ENCODE measurements around the gene BAK1.

Gene BAK1

GRCh38 chr6:33579828-33580714 is at the start of gene BAK1:
Gene BAK1, minus strand, starts transcription at chr6:33580276. Its CDS starts 2,672 bp downstream, at chr6:33577604.
- DNase-seq: peak; percentile 87
- in situ Hi-C loops (cut with HindIII; ENCODE audit: low pct_ligation_motif_present, low pct_unique_long_range_greater_than_20kb, low sequenced_read_pairs): no loop called here

GRCh38 chr6:33628401-33628964 is 48.4 kb upstream of the BAK1 start:
- in situ Hi-C loops (cut with HindIII; ENCODE audit: low pct_ligation_motif_present, low pct_unique_long_range_greater_than_20kb, low sequenced_read_pairs): no loop called here
- DNase-seq: no peak

DNA sequence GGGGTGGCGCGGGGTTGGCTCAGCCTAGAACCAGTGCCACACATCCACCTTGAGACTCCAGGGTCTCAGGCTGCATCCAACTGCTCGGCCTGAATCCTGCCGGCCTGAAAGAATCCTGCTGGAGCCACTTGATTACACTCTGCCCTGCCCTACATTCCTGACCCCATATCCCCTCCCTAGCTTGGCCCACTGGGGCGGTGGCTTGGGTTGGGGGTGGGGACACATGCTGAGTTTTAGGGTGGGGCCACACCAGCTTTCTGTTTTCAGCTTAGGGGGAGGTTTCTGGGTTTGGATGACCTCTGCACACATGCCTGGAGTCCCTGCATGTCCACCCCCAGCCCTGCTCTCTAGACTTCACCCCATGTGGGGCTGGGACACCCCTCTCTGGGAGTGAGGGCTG is 47.8 kb upstream of the BAK1 start:
- no peak for DNase-seq
- in situ Hi-C loops (cut with HindIII; ENCODE audit: low pct_ligation_motif_present, low pct_unique_long_range_greater_than_20kb, low sequenced_read_pairs): no loop called here

DNA sequence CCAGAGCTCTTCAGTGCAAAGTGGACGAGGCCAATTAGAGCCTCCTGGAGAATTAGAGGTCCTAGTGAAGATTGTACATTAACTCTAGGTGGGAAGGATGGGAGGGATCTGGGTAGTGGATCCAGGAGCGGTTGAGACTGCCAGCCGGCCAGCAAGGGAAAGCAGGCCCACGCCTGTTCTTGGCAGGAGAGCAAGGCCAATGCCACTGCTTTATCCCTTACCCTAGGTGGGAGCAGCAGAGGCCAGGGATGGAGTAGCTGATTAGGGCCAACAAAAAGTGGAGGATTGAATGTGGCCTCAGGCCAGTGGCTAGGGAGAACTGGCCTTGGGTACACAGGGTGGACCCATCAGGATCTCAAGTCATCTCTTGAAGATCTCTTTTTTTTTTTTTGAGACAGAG is 44.8 kb upstream of the BAK1 start:
- no peak for DNase-seq

GRCh38 chr6:33623895-33624381 is 43.9 kb upstream of the BAK1 start:
- no peak for DNase-seq
- in situ Hi-C loops (cut with HindIII; ENCODE audit: low pct_ligation_motif_present, low pct_unique_long_range_greater_than_20kb, low sequenced_read_pairs): no loop called here

More for the DNA sequence above, 44.8 kb upstream of the BAK1 start:
- in situ Hi-C loops (cut with HindIII; ENCODE audit: low pct_ligation_motif_present, low pct_unique_long_range_greater_than_20kb, low sequenced_read_pairs): no loop called here

GRCh38 chr6:33622456-33623431 is 42.7 kb upstream of the BAK1 start:
- no peak for DNase-seq
- in situ Hi-C loops (cut with HindIII; ENCODE audit: low pct_ligation_motif_present, low pct_unique_long_range_greater_than_20kb, low sequenced_read_pairs): no loop called here

GRCh38 chr6:33621711-33622388 is 41.8 kb upstream of the BAK1 start:
- peak; percentile 52 for DNase-seq
- in situ Hi-C loops (cut with HindIII; ENCODE audit: low pct_ligation_motif_present, low pct_unique_long_range_greater_than_20kb, low sequenced_read_pairs): no loop called here

DNA sequence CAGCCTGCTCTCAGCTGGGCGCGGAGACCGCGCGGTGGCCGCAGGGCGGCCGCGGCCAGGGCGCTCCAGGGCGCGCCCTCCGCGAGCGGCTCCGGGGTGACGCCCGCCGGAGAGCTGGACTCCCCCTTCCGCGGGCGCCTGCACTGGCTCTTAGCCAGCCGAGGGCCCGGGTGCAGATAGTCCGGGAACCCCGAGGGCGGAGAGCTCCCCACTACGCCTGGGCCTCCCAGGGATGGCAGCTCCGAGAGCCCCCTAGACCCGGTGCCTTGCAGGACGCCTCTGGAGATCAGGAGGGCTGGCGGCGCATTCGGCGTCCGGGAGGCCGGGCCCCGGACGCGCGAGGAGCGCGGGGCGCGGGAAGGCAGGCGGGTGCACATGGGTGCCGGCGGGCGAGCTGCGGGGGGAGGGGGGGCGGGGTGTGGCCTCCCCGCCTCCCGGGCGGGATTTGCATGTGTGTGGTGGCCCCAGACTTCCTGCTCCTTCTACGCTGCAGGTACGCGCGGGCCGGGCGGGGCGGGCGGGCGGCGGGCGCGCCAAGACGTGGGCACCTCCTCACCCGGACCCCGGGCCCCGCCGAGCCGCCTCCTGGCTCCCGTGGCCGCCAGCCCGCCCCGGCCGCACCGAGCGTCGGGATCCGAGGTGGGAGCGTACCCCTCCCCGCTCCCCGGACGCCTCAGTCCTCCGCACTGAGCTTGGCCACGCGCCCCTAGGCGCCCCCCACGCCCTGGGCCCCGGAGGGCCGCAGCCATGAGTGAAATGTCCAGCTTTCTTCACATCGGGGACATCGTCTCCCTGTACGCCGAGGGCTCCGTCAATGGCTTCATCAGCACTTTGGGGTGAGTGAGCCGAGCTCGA is 41.0 kb upstream of the BAK1 start, which contains the start of gene ITPR3:
ITPR3 (plus strand) TSS at position 467 of the 855 bp plus-strand sequence; CDS start at position 748, 281 bp downstream.
- in situ Hi-C loops (cut with HindIII; ENCODE audit: low pct_ligation_motif_present, low pct_unique_long_range_greater_than_20kb, low sequenced_read_pairs): no loop called here
- DNase-seq: peak; percentile 77

DNA sequence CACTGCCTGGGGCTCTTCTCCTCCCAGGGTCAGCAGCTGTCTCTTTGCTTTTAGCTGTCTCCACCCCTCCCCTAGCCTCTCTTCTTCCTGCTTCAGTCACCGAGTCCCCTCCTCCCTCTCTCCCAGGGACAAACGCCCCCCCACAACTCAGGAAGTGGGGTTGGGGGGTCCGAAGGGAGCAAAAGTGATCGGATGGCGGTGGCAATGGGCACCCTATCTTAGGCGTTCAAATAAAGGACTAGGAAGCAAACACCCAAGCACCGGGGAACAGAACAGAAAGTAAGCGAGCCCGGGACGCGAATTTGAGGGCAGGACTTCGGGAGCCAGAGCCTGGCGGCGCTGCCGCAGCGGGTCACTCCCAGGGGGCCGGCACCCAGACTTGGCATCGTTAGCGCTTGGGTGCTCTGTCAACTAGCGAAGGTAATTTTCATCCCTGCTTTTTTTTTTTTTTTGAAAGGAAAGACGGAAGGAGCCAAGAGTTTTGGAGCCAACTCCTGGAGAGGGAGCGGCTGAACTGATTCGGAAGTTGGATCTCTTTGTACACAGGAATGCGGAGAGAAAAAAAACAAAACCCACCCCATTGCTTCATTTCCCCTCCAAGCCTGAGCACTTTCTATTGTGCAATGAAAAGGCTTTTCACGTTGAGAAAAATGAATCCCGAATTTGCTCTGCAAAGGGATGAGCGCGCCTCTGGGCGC is 40.2 kb upstream of the BAK1 start:
- peak; percentile 53 for DNase-seq

GRCh38 chr6:33619166-33619840 is 39.2 kb upstream of the BAK1 start:
- DNase-seq: no peak

More for the DNA sequence above, 40.2 kb upstream of the BAK1 start:
- in situ Hi-C loops (cut with HindIII; ENCODE audit: low pct_ligation_motif_present, low pct_unique_long_range_greater_than_20kb, low sequenced_read_pairs): no loop called here

DNA sequence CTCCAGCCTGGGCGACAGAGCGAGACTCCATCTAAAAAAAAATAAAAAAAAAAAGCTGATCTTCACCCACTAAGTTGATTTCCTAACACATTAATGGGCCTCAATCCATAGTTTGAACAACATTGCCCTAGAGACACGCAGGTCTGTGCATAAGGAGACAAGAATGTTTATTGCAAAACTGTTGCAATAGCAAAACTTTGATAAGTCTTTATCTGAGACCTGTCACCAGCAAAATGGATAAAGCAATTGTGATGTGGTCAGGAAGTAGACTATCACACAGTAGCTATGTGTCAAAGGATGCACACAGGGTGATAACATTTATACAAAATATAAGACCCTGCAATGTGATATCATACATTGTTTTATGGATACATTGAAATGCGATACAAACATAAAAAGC is 36.8 kb upstream of the BAK1 start:
- in situ Hi-C loops (cut with HindIII; ENCODE audit: low pct_ligation_motif_present, low pct_unique_long_range_greater_than_20kb, low sequenced_read_pairs): no loop called here
- DNase-seq: no peak

More at GRCh38 chr6:33619166-33619840, 39.2 kb upstream of the BAK1 start:
- in situ Hi-C loops (cut with HindIII; ENCODE audit: low pct_ligation_motif_present, low pct_unique_long_range_greater_than_20kb, low sequenced_read_pairs): no loop called here

GRCh38 chr6:33616113-33616512 is 36.0 kb upstream of the BAK1 start:
- DNase-seq: no peak
- in situ Hi-C loops (cut with HindIII; ENCODE audit: low pct_ligation_motif_present, low pct_unique_long_range_greater_than_20kb, low sequenced_read_pairs): no loop called here

- in situ Hi-C loops (cut with HindIII; ENCODE audit: low pct_ligation_motif_present, low pct_unique_long_range_greater_than_20kb, low sequenced_read_pairs): no loop called here
- peak; percentile 86 for DNase-seq
Measured at GRCh38 chr6:33613795-33614168, 33.7 kb upstream of the BAK1 start.

DNA sequence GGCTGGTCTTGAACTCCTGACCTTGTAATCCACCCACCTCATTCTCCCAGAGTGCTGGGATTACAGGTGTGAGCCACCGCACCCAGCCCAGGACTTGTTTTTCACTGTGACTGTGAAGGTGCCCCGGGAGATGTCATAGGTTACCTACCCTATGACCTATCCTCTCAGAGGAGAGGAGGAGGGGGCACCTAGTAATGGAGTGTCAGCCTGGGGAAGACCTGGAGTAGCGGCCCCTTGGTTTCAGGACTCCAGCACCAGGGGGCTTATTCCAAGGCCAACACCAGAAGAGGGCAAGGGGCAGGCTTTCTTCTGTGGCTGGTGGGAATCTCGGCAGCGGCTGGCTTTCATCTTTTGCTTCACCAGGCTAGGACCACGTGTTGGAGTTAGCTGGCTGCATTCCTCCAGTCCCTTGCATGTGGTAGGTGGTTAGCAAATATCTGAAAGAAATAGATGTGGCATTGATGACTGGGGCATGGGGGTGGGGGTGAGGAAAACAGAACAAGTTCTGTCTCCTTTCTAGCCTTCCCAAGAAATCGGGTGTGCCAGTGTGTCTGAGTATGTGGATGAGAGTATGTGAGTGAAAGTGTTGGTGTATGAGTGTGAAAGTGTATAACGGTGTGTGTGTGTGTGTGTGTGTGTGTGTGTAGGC is 33.2 kb upstream of the BAK1 start:
- peak; percentile 86 for DNase-seq
- in situ Hi-C loops (cut with HindIII; ENCODE audit: low pct_ligation_motif_present, low pct_unique_long_range_greater_than_20kb, low sequenced_read_pairs): no loop called here

DNA sequence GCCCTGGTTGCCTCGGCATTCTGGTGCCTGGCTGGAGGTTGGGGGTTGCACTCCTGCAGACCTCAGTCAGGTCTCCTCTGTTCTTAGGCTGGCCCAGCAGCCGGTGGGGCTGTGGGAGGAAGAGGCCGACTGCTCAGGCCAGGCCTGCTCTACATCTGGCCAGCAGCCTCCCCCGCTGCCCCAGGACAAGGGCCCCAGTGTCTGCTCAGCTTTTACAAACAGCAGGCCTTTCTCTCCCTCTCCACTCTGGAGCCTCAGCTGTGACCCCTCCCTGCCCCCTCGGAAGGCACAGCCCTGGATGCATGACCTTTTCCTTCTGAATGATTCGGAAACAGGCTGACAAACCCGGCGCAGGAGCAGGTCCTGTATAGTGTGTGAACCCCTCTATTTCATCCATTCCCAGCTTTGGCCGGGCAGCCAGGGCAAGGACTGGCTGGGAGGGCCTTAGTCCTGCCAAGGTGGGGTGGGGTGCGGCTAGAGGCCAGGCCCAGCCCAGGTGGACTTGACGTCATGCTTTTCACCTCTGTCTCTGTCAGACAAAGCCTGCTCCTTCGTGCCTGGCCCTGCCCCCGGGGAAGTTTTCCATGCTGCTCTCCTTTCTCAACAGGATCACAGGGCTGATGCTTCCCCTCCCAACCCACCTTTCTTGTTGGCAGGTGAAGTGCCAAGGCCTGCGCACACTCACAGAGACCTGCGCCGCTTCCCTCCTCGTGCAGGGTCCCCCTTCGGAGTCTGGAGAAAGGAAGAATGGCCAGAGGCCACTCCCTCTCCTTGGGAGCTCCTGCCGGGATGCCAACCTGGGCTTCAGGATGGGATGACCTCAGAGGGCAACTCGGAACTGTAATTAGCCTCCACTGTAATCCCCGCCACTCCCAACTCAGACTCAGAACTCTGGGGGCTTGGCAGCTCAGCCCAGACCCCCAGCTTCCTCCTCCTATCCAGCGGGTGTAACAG is 31.0 kb upstream of the BAK1 start:
- DNase-seq: no peak
- in situ Hi-C loops (cut with HindIII; ENCODE audit: low pct_ligation_motif_present, low pct_unique_long_range_greater_than_20kb, low sequenced_read_pairs): no loop called here
